GM19468 (cell line): ENCODE measurements around the gene EXOC3L2.
"Not testable (repeated sequence)": the region's sequence is repeated elsewhere in the genome, so short reads cannot be mapped to it uniquely, and the experiment has no call there.

ENCODE experiments used
- ATAC-seq: cut with Tn5 transposase; IDR thresholded peaks from one replicate; pipeline ENCODE4 v1.9.1; 2021; ENCODE audit warnings: mild to moderate bottlenecking, moderate library complexity, moderate number of reproducible peaks; ENCODE audit not compliant: unreplicated experiment; ENCODE audit errors: extremely low read depth

Gene EXOC3L2

GRCh38 chr19:45245334-45245787, at the start of gene EXOC3L2:
Gene EXOC3L2 (minus strand): TSS chr19:45245407. CDS start chr19:45239045, 6,362 bp downstream.
- no peak for ATAC-seq

GRCh38 chr19:45294291-45295029, 49.3 kb upstream of the EXOC3L2 start:
- no peak for ATAC-seq

- ATAC-seq = no peak
Measured at GRCh38 chr19:45293682-45294081, 48.5 kb upstream of the EXOC3L2 start.

- no peak for ATAC-seq
Measured at GRCh38 chr19:45291834-45292233, 46.6 kb upstream of the EXOC3L2 start.

GRCh38 chr19:45290381-45290931, 45.2 kb upstream of the EXOC3L2 start:
- ATAC-seq = no peak

- no peak for ATAC-seq
Measured at GRCh38 chr19:45283443-45284033, 38.3 kb upstream of the EXOC3L2 start.

- ATAC-seq = no peak
Measured at GRCh38 chr19:45280471-45280961, 35.3 kb upstream of the EXOC3L2 start.

GRCh38 chr19:45279587-45280192, 34.5 kb upstream of the EXOC3L2 start:
- no peak for ATAC-seq

- ATAC-seq = no peak
Measured at GRCh38 chr19:45278087-45278486, 32.9 kb upstream of the EXOC3L2 start.

GRCh38 chr19:45276284-45276687, 31.1 kb upstream of the EXOC3L2 start:
- ATAC-seq = no peak

- no peak for ATAC-seq
Measured at GRCh38 chr19:45275370-45275971, 30.3 kb upstream of the EXOC3L2 start.

GRCh38 chr19:45273521-45273855, 28.3 kb upstream of the EXOC3L2 start:
- ATAC-seq = no peak

GRCh38 chr19:45271735-45272108, 26.5 kb upstream of the EXOC3L2 start:
- no peak for ATAC-seq

- no peak for ATAC-seq
Measured at GRCh38 chr19:45271098-45271734, 26.0 kb upstream of the EXOC3L2 start.

- ATAC-seq = not testable (repeated sequence)
Measured at GRCh38 chr19:45269939-45270338, 24.7 kb upstream of the EXOC3L2 start.

GRCh38 chr19:45267296-45267695, 22.1 kb upstream of the EXOC3L2 start:
- no peak for ATAC-seq

GRCh38 chr19:45265375-45265774, 20.2 kb upstream of the EXOC3L2 start:
- no peak for ATAC-seq

- ATAC-seq = no peak
Measured at GRCh38 chr19:45264781-45265317, 19.6 kb upstream of the EXOC3L2 start.

GRCh38 chr19:45263013-45263412, 17.8 kb upstream of the EXOC3L2 start:
- no peak for ATAC-seq

- ATAC-seq = no peak
Measured at GRCh38 chr19:45262570-45262969, 17.4 kb upstream of the EXOC3L2 start.
